WTC11 (cell line): ENCODE data around the gene MIB1.

Experiments used
- MXD4 ChIP-seq: fragments of 250-450 bp; sonication (Bioruptor Pico); IDR thresholded peaks from 2 replicates; pipeline ENCODE4 v1.8.0; 2021; ENCODE audit warnings: mild to moderate bottlenecking, moderate library complexity, borderline replicate concordance
- NR1H2 ChIP-seq: sonication (generic); formaldehyde crosslinking; IDR thresholded peaks from 2 replicates; pipeline ENCODE4 v1.9.0; 2021; ENCODE audit warnings: mild to moderate bottlenecking, moderate library complexity, missing genetic modification reagents
- SOX15 ChIP-seq: fragments of 250-450 bp; sonication (Bioruptor Pico); IDR thresholded peaks from 2 replicates; pipeline ENCODE4 v1.9.0; 2021; ENCODE audit warnings: mild to moderate bottlenecking
- TF ChIP-seq, protein P1 (sequence below): sonication (generic); formaldehyde crosslinking; IDR thresholded peaks from 2 replicates; pipeline ENCODE4 v1.8.1; 2022; ENCODE audit warnings: low read depth, missing genetic modification reagents, borderline replicate concordance
- TF ChIP-seq, protein P2 (sequence below): sonication (generic); formaldehyde crosslinking; IDR thresholded peaks from 2 replicates; pipeline ENCODE4 v1.8.1; 2022; ENCODE audit warnings: missing genetic modification reagents, borderline replicate concordance
- TF ChIP-seq, protein P3 (sequence below): fragments of 200-600 bp; IDR thresholded peaks from 2 replicates; pipeline ENCODE4 v1.8.0; 2022; ENCODE audit warnings: antibody characterized with exemption
- TF ChIP-seq, protein P4 (sequence below): fragments of 250-450 bp; sonication (Bioruptor Pico); IDR thresholded peaks from 2 replicates; pipeline ENCODE4 v1.8.0; 2021; ENCODE audit warnings: mild to moderate bottlenecking

DNA sequence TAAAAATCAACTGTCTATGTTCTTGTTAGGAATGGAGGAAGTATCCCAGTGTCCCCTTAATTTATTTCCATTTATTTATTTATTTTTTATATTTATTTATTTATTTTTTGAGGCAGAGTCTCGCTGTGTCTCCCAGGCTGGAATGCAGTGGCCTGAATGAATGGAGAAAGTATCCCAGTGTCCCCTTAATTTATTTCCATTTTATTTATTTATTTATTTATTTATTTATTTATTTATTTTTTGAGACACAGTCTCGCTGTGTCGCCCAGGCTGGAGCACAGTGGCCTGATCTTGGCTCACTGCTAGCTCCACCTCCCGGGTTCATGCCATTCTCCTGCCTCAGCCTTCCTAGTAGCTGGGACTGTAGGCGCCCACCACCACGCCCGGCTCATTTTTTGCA, 34.1 kb downstream of the MIB1 start:
- TF ChIP-seq, protein P1, sequence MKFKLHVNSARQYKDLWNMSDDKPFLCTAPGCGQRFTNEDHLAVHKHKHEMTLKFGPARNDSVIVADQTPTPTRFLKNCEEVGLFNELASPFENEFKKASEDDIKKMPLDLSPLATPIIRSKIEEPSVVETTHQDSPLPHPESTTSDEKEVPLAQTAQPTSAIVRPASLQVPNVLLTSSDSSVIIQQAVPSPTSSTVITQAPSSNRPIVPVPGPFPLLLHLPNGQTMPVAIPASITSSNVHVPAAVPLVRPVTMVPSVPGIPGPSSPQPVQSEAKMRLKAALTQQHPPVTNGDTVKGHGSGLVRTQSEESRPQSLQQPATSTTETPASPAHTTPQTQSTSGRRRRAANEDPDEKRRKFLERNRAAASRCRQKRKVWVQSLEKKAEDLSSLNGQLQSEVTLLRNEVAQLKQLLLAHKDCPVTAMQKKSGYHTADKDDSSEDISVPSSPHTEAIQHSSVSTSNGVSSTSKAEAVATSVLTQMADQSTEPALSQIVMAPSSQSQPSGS (CRISPR knock-in tag) = no peak
- TF ChIP-seq, protein P2, sequence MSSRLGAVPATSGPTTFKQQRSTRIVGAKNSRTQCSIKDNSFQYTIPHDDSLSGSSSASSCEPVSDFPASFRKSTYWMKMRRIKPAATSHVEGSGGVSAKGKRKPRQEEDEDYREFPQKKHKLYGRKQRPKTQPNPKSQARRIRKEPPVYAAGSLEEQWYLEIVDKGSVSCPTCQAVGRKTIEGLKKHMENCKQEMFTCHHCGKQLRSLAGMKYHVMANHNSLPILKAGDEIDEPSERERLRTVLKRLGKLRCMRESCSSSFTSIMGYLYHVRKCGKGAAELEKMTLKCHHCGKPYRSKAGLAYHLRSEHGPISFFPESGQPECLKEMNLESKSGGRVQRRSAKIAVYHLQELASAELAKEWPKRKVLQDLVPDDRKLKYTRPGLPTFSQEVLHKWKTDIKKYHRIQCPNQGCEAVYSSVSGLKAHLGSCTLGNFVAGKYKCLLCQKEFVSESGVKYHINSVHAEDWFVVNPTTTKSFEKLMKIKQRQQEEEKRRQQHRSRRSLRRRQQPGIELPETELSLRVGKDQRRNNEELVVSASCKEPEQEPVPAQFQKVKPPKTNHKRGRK = no peak
- TF ChIP-seq, protein P3, sequence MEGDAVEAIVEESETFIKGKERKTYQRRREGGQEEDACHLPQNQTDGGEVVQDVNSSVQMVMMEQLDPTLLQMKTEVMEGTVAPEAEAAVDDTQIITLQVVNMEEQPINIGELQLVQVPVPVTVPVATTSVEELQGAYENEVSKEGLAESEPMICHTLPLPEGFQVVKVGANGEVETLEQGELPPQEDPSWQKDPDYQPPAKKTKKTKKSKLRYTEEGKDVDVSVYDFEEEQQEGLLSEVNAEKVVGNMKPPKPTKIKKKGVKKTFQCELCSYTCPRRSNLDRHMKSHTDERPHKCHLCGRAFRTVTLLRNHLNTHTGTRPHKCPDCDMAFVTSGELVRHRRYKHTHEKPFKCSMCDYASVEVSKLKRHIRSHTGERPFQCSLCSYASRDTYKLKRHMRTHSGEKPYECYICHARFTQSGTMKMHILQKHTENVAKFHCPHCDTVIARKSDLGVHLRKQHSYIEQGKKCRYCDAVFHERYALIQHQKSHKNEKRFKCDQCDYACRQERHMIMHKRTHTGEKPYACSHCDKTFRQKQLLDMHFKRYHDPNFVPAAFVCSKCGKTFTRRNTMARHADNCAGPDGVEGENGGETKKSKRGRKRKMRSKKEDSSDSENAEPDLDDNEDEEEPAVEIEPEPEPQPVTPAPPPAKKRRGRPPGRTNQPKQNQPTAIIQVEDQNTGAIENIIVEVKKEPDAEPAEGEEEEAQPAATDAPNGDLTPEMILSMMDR = no peak
- TF ChIP-seq, protein P4, sequence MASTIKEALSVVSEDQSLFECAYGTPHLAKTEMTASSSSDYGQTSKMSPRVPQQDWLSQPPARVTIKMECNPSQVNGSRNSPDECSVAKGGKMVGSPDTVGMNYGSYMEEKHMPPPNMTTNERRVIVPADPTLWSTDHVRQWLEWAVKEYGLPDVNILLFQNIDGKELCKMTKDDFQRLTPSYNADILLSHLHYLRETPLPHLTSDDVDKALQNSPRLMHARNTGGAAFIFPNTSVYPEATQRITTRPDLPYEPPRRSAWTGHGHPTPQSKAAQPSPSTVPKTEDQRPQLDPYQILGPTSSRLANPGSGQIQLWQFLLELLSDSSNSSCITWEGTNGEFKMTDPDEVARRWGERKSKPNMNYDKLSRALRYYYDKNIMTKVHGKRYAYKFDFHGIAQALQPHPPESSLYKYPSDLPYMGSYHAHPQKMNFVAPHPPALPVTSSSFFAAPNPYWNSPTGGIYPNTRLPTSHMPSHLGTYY (CRISPR knock-in tag) = no peak
- TF ChIP-seq MXD4 = no peak
- no peak for TF ChIP-seq NR1H2 (CRISPR knock-in tag)
- no peak for TF ChIP-seq SOX15 (CRISPR knock-in tag)
